Stimulated activated CD8-positive, alpha-beta memory T cell treated with anti-CD3 and anti-CD28 coated beads, Interleukin-7, amount 100 ng/mL, for 48 hours (primary cell): ENCODE results near the gene PRKCE.

Experiments used
- DNase-seq, 2 donors: peaks; one replicate each; pipeline ENCODE4 v3.0.0-alpha.2; 2020; ENCODE audit warnings: low read depth in 1 of 2; ENCODE audit errors: extremely low read depth in 1 of 2

The PRKCE gene

GRCh38 chr2:45631319-45631718 is 20.2 kb upstream of the PRKCE start:
- no peak for DNase-seq

GRCh38 chr2:45631955-45632354 is 19.5 kb upstream of the PRKCE start:
- DNase-seq, result no peak

- DNase-seq, result no peak
Observed at GRCh38 chr2:45634223-45634622, 17.3 kb upstream of the PRKCE start.

- no peak for DNase-seq
Observed at GRCh38 chr2:45636008-45636407, 15.5 kb upstream of the PRKCE start.

GRCh38 chr2:45637440-45637839 is 14.0 kb upstream of the PRKCE start:
- no peak for DNase-seq

GRCh38 chr2:45640576-45640975 is 10.9 kb upstream of the PRKCE start:
- DNase-seq, result no peak

- no peak for DNase-seq
Observed at GRCh38 chr2:45643095-45643494, 8.4 kb upstream of the PRKCE start.

- DNase-seq, result peak in 1 of 2 donors; percentile 43
Observed at GRCh38 chr2:45643543-45644542, 7.6 kb upstream of the PRKCE start.

GRCh38 chr2:45646289-45646688 is 5.2 kb upstream of the PRKCE start:
- DNase-seq, result no peak

GRCh38 chr2:45647356-45647755 is 4.1 kb upstream of the PRKCE start:
- DNase-seq, result no peak

GRCh38 chr2:45647986-45648520 is 3.4 kb upstream of the PRKCE start:
- DNase-seq, result no peak

- no peak for DNase-seq
Observed at GRCh38 chr2:45648636-45649035, 2.8 kb upstream of the PRKCE start.

- no peak for DNase-seq
Observed at GRCh38 chr2:45649462-45649857, 2.0 kb upstream of the PRKCE start.

GRCh38 chr2:45649858-45650811 is 1.3 kb upstream of the PRKCE start:
- peak in 1 of 2 donors; percentile 5 for DNase-seq

GRCh38 chr2:45650851-45651414 is 542 bp upstream of the PRKCE start:
- DNase-seq, result peak; percentile 79 to 83

- DNase-seq, result no peak
Observed at GRCh38 chr2:45652090-45653031, 886 bp downstream of the PRKCE start.

- no peak for DNase-seq
Observed at GRCh38 chr2:45653122-45653913, 1.8 kb downstream of the PRKCE start.

GRCh38 chr2:45654250-45654649 is 2.8 kb downstream of the PRKCE start:
- DNase-seq, result no peak

GRCh38 chr2:45661828-45662227 is 10.4 kb downstream of the PRKCE start:
- no peak for DNase-seq
